ENCODE data around the gene COMP.
"Not testable (repeated sequence)": the region's sequence is repeated elsewhere in the genome, so short reads cannot be mapped to it uniquely, and the experiment has no call there.

COMP gene

GRCh38 chr19:18814063-18814462 is 23.0 kb upstream of the COMP start:
- no peaks in the 10 kb centered on the region for H3K9me2 ChIP-seq (replicated peaks; ENCODE audit: insufficient read depth, low read length)
- H3K4me3 ChIP-seq (ENCODE audit: insufficient read depth, low read length, poor library complexity, severe bottlenecking), result no peak overlapping the region
- TF ChIP-seq EZH2phosphoT487 (conservative IDR thresholded peaks at IDR 0.05; ENCODE audit: low read length) (no peak), CTCF (IDR thresholded peaks at IDR 0.05; ENCODE audit: insufficient read depth, low read length, poor library complexity, severe bottlenecking) (no peak)
- H3K36me3 ChIP-seq (ENCODE audit: low read length), result no peaks in the 10 kb centered on the region
- H3K4me2 ChIP-seq (ENCODE audit: low read depth, low read length, poor library complexity, severe bottlenecking), result no peak overlapping the region
- H4K20me1 ChIP-seq (ENCODE audit: low read depth, low read length), result no peaks in the 10 kb centered on the region
- H2AFZ ChIP-seq (ENCODE audit: low read depth, low read length, severe bottlenecking), result no peak overlapping the region
- no peak overlapping the region for H3K27ac ChIP-seq (ENCODE audit: low read depth, low read length)
- no peaks in the 10 kb centered on the region for H3K27me3 ChIP-seq (ENCODE audit: low read length)
- H3K9ac ChIP-seq (ENCODE audit: low read length), result no peak overlapping the region
- no peaks in the 10 kb centered on the region for H3F3A ChIP-seq (ENCODE audit: insufficient read depth)
- H3K79me2 ChIP-seq (ENCODE audit: insufficient read depth, low read length), result no peaks in the 10 kb centered on the region
- no peaks in the 10 kb centered on the region for H3K9me3 ChIP-seq (ENCODE audit: insufficient read depth, low read length)

- not testable (repeated sequence) for H2AFZ ChIP-seq (ENCODE audit: low read depth, low read length, severe bottlenecking); H3K36me3 ChIP-seq (ENCODE audit: low read length); H3K9ac ChIP-seq (ENCODE audit: low read length); H3F3A ChIP-seq (ENCODE audit: insufficient read depth); H3K27ac ChIP-seq (ENCODE audit: low read depth, low read length); H3K4me2 ChIP-seq (ENCODE audit: low read depth, low read length, poor library complexity, severe bottlenecking); H3K9me2 ChIP-seq (replicated peaks; ENCODE audit: insufficient read depth, low read length); H3K9me3 ChIP-seq (ENCODE audit: insufficient read depth, low read length); H3K27me3 ChIP-seq (ENCODE audit: low read length); H4K20me1 ChIP-seq (ENCODE audit: low read depth, low read length); H3K4me3 ChIP-seq (ENCODE audit: insufficient read depth, low read length, poor library complexity, severe bottlenecking); H3K79me2 ChIP-seq (ENCODE audit: insufficient read depth, low read length)
These were observed 20.5 kb upstream of the COMP start for GRCh38 chr19:18811638-18812037.

DNA sequence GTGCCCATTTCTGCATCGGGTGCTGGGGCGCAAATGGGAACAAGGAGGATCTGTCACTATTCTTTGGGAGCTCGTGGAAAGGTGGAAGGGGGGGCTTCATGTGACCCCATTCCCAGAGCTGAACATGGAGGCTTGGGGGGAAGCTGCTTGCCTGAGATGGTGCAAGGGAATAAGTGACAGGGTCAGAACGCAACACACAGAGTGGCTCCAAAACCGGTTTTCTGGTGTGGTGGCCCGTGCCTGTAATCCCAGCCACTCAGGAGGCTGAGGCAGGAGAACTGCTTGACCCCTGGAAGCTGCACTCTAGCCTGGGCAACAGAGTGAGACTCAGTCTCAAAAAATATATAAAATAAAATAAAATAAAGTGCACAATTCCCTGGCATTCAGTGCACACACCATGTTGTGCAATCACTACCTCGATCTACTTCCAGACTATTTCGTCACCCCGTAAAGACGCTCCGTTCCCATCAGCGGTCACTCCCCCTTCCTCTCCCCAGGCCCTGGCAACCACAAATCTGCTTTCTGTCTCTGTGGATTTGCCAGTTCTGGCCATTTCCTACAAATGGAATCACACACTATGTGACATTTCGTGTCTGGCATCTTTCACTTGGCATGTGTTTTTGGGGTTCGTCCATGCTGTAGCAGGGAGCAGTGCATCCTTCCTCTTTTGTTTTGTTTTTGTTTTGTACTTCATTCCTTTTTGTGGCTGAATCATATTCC is 18.2 kb upstream of the COMP start:
- Histone ChIP-seq H3K27ac (ENCODE audit: low read depth, low read length) (no peak overlapping the region), H3K36me3 (ENCODE audit: low read length) (no peaks in the 10 kb centered on the region), H3K4me2 (ENCODE audit: low read depth, low read length, poor library complexity, severe bottlenecking) (no peak overlapping the region), H2AFZ (ENCODE audit: low read depth, low read length, severe bottlenecking) (no peak overlapping the region), H3K9me2 (replicated peaks; ENCODE audit: insufficient read depth, low read length) (no peaks in the 10 kb centered on the region), H3K9me3 (ENCODE audit: insufficient read depth, low read length) (no peaks in the 10 kb centered on the region), H3K4me3 (ENCODE audit: insufficient read depth, low read length, poor library complexity, severe bottlenecking) (no peak overlapping the region), H3F3A (ENCODE audit: insufficient read depth) (no peaks in the 10 kb centered on the region), H4K20me1 (ENCODE audit: low read depth, low read length) (no peaks in the 10 kb centered on the region), H3K9ac (ENCODE audit: low read length) (no peak overlapping the region), H3K79me2 (ENCODE audit: insufficient read depth, low read length) (no peaks in the 10 kb centered on the region), H3K27me3 (ENCODE audit: low read length) (no peaks in the 10 kb centered on the region)
- TF ChIP-seq CTCF (IDR thresholded peaks at IDR 0.05; ENCODE audit: insufficient read depth, low read length, poor library complexity, severe bottlenecking) (no peak), EZH2phosphoT487 (conservative IDR thresholded peaks at IDR 0.05; ENCODE audit: low read length) (no peak)

- Histone ChIP-seq H4K20me1 (ENCODE audit: low read depth, low read length) (no peaks in the 10 kb centered on the region), H3K27me3 (ENCODE audit: low read length) (no peaks in the 10 kb centered on the region), H3K9me3 (ENCODE audit: insufficient read depth, low read length) (no peaks in the 10 kb centered on the region), H2AFZ (ENCODE audit: low read depth, low read length, severe bottlenecking) (no peak overlapping the region), H3K79me2 (ENCODE audit: insufficient read depth, low read length) (no peaks in the 10 kb centered on the region), H3K4me2 (ENCODE audit: low read depth, low read length, poor library complexity, severe bottlenecking) (no peak overlapping the region), H3K9me2 (replicated peaks; ENCODE audit: insufficient read depth, low read length) (no peaks in the 10 kb centered on the region), H3K27ac (ENCODE audit: low read depth, low read length) (no peak overlapping the region), H3K9ac (ENCODE audit: low read length) (no peak overlapping the region), H3F3A (ENCODE audit: insufficient read depth) (no peaks in the 10 kb centered on the region), H3K4me3 (ENCODE audit: insufficient read depth, low read length, poor library complexity, severe bottlenecking) (no peak overlapping the region), H3K36me3 (ENCODE audit: low read length) (no peaks in the 10 kb centered on the region)
- no peak for TF ChIP-seq EZH2phosphoT487 (conservative IDR thresholded peaks at IDR 0.05; ENCODE audit: low read length)
- TF ChIP-seq CTCF (IDR thresholded peaks at IDR 0.05; ENCODE audit: insufficient read depth, low read length, poor library complexity, severe bottlenecking), result no peak
These were observed 16.8 kb upstream of the COMP start for GRCh38 chr19:18807861-18808331.
